Stimulated activated CD4-positive, alpha-beta T cell treated with anti-CD3 and anti-CD28 coated beads, Interleukin-4, amount 100 ng/mL, for 1 hour (primary cell): ENCODE data around the gene ZNF106.

Experiments
- DNase-seq: peaks from one replicate; pipeline ENCODE4 v3.0.0-alpha.2; 2020

ZNF106 gene

DNA sequence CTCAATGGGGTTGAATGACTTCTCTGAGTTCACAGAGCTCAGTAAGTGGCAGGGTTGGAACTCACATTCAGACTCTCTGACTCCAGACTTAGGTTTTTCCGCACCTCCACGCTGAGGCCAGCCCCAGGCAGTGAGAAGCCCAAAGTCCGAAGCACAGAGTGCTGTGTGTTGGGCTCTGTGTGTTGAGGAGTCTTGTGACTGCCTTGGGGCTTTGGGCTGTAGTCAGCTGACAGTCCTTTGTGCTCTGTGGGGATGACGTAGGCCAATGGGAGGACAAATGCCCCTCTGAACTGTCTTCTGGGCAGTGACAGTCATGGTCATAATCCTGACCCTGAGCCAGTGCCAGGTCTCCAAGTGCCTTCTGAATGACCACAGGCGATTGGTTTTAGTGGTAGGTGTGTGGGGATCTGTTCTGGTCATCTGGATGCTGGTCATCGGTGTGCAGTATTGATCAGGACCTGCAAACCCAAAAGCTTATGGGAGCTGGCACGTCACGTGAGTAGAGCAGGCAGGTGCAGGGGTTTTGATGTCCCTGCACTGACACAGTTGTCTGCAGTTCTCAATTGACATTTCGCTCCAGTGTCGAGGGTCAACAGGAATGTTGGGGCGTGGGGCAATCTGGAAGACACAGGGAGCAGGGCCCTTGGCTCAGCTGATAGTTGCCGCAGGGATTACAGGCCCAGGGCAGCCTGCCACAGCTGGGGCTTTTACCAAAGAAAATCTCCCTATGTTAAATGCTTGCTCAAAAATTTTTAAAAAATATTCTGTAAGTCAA, 86.3 kb downstream of the ZNF106 start:
- no peak for DNase-seq

DNA sequence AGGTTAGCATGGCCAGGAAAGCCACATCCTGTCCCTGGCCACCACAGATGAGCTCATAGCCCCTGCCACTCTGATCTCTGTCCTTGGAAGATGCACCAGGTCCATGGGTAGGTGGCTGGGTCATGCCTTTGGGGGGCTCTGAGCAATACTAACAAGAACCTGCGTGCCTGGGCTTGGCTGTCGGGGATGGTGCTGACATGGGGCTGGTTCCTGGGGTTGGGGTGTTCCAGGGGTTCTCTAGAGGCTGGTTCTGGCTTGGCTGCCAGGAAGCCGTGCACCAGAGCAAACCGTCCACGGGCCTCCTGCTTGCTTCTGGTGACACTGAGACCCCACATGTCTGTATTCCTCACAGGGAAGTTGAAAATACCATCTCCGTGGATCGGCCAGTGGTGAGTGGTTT, 87.6 kb downstream of the ZNF106 start:
- DNase-seq = no peak

DNA sequence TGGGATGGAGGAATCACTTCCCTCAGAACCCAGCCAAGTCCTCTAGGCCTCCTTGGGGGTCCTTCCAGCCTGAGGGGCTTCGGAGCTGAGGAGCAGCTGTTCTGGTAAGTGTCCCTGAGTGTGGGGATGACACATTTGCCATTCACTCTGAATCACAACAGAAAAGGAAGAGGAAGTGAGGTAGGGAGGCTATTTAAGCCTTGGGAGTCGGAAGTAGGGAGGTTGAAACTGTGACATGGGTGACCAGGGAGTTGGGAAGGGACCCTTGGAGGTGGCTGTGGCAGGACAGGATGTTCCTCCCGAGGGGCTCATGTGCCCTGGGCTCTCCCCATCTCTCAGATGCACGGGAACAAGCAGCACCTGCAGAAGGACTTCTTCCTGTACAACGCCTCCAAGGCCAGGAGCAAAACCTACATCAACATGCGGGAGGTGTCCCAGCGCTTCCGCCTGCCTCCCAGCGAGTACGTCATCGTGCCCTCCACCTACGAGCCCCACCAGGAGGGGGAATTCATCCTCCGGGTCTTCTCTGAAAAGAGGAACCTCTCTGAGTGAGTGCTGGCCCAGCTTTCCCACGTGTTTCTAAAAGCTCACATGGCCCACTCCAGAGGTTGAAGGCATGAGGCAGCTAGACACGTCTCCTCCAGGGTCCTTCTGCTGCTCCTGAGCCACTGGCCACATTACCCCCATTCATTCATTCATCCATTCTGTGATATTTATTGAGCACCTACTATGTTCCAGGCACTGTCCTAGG, 88.3 kb downstream of the ZNF106 start:
- DNase-seq = no peak

GRCh38 chr15:42401544-42402454, 89.1 kb downstream of the ZNF106 start:
- DNase-seq = no peak

DNA sequence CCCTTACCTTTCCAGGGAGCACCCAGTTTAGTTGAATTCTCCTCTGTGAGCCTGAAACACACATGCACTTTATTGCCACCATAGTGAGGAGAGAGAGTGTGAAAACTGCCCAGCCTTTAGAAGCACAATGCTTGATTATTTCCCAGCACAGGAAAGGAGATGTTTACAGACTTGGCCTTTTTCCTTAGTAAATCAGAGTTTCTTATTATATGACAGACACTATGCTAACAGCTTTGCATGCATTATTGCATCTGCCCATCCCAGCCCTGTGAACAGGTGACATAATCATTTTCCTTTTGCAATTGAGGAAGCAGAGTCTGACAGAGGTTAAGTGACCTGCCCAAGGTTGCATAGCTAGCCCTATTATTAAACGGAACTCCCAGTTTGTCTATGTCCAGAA, 95.1 kb downstream of the ZNF106 start:
- DNase-seq = no peak

DNA sequence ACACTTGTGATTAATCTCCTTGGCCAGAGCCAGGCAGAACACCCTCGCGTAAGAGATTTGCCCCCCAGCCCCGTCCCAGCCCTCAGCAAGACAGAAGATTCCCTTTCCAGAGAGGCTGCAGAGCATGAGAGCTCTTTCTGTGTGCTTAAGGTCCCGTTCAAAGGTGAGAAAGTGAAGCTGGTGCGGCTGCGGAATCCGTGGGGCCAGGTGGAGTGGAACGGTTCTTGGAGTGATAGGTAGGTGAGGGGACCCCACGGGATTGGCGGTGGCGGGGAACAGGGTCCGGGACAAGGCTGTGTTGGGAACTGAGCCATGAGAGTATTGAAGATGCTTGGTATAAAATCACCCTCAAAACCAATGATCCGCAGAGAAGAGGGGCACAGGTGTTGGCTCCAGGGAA, 96.8 kb downstream of the ZNF106 start:
- DNase-seq = no peak

DNA sequence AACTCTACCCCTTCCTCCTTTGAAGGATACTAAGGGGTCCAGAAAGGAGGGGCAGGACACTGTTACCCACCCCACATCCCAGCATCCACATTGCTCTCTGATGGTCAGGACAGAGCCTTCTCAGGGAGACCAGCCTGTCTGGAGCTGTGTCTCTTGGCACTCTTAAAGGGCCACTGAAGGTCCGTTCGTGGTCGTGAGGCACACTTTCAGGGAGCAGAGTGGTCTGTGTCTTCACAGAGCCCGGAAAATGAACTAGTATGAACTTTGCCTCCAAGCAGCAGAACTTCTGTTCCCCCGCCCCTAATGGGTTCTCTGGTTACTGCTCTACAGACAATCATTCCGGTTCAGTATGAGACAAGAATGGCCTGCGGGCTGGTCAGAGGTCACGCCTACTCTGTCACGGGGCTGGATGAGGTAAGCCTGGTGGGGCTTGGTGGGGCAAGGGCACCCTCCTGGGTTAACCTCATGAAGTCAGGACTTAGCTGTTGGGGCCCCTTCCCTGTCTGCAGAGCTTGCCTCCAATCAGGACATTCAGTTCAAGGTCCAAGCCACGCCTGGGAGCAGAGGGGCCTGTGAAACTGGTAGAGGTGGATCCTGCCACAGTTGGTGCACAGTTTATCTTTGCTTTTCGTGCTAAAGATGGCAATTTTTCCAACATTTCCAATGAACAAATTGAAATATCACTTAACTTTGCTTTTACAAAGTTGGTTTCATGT, 98.5 kb downstream of the ZNF106 start:
- no peak for DNase-seq

GRCh38 chr15:42387603-42388002, 103.3 kb downstream of the ZNF106 start:
- no peak for DNase-seq

DNA sequence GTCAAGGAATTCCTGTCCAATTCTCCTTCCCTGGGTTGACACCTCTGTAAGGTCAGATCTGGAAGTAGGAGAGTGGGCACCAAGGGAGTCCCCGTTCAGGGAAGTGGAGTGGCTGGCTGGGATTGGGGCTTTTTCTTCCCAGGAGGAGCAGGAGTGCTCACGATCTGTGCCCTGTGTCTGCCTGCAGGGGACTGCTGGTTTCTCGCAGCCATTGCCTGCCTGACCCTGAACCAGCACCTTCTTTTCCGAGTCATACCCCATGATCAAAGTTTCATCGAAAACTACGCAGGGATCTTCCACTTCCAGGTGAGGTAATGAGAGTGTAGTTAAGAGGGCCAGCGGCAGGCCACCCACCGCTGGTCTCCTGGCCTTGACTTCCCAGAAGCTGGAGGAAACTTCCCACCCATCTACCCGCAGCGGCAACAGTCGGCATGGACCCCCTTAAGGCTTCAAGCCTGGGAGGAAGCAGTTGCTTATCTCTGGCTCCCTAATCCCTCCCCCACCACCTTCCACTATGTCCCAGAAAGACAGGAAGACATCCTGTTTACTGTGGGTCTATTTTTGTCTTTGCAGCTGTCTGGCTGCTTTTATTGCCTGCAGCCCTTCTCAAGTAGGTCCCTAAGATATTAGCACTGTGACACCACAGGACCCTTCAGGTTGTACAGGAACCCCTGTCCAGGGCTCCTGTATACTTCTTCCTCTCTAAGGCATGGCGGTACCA, 104.8 kb downstream of the ZNF106 start:
- no peak for DNase-seq

- DNase-seq = no peak
Observed at GRCh38 chr15:42385206-42385979, 105.5 kb downstream of the ZNF106 start.

DNA sequence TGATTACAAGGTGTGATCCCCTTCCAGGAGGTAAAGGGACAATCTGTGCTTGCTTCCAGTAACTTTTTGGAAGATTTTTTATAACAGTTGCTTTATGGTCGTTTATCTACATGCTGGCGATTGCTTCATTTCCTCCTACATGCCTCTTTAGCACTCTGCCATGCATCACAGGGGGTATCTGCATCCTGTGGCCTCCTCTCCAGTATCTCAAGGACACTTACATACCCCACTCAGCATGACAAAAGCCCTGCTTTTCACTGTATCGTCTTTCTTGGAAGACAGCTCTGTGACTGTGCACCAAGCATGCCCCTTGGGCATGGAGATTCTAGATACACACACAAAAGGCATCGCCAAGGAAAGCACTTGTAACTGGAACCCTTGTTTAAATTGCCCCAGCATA, 106.3 kb downstream of the ZNF106 start:
- no peak for DNase-seq

GRCh38 chr15:42378011-42378410, 112.9 kb downstream of the ZNF106 start:
- DNase-seq = no peak

- DNase-seq = no peak
Observed at GRCh38 chr15:42375941-42376340, 115.0 kb downstream of the ZNF106 start.

DNA sequence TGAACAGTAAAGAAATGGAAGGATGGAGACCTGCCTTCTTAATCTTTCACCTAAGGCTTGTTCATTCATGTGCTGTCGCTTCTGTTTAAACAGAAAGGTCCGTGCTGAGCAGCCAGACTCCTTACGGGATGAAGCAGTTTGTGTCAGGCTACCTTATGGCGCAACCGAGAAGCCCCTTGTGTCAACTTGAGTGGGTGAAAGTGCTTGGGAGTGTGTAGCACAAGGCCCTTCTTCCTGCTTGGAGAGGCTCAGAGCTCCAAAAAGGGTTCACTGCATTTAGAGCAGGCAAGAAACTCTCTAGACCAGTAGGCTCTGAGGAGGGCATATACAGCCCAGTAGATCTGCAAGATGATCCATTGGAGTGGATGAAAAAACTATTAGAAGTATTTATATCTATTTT, 115.7 kb downstream of the ZNF106 start:
- DNase-seq = no peak

DNA sequence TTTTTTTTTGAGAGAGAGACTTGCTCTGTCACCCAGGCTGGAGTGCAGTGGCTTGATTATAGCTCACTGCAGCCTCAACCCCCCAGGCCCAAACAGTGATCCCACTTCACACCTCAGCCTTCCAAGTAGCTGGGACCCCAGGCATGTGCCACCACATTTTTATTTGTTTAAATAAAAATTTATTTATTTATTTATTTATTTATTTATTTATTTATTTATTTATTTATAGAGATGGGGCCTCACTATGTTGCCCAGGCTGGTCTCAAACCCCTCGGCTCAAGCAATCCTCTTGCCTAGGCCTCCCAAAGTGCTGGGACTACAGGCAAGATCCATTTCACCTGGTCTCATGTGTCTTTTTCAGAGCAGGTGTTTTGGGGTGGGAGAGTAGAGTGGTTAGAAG, 116.1 kb downstream of the ZNF106 start:
- no peak for DNase-seq

GRCh38 chr15:42373936-42374335, 117.0 kb downstream of the ZNF106 start:
- no peak for DNase-seq

GRCh38 chr15:42373274-42373673, 117.7 kb downstream of the ZNF106 start:
- no peak for DNase-seq

DNA sequence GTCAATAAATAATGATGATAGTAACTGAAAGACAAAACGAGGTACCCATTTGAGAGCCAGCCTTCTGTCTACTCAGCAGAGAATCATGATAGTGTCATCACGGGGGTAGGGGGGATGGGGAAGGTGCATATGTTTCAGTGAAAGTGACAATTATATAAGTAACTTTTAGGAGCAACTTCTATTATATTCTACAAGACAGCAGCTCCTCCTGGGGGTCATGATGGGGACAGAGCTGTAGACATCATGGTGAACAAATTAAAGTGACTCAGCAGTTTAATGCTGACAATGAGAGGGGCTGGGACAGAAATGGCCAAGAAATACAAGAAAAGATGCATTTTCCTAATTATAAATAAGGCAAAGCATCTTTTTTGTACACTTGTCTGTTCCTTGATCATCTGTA, 119.8 kb downstream of the ZNF106 start:
- DNase-seq = no peak

GRCh38 chr15:42368096-42368495, 122.8 kb downstream of the ZNF106 start:
- DNase-seq = no peak

DNA sequence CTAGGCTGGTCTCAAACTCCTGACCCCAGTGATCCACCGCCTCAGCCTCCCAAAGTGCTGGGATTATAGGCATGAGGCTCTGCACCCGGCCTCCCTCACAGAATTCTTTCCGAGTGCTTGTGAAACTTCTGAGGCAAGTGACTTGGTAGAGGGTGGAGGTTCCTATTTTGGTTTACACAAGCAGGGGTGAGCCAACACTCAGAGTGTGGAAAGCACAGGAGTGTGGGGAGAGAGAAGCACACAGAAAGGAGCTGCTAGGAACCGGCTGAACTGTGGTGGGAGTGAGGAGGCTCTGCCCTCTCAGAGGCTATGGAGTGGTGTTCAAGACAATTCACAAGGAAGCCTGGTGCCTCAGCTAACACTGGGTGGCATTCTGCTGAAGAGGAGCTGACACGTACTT, 123.9 kb downstream of the ZNF106 start:
- no peak for DNase-seq

GRCh38 chr15:42365921-42366550, 124.9 kb downstream of the ZNF106 start:
- no peak for DNase-seq
